OCI-LY7 (cell line): ENCODE measurements around the gene CDK18. TPM values are rescaled to one million over a fixed set of nuclear protein-coding genes. Genes with fewer than 3 reads are reported as not detected.

Experiments used
- BruUV-seq: library from RNA; stranded (reverse); fragments of 400-500 nt; replicated peaks from 2 replicates; lab custom pipeline; 2021; lab: Mats Ljungman, UMichigan
- CTCF ChIA-PET: fragments of 300-600 bp; sonication (Branson Sonifier 250); formaldehyde crosslinking; loops from one replicate; lab custom pipeline; 2022; ENCODE audit warnings: antibody characterized with exemption; ENCODE audit not compliant: unreplicated experiment; lab: Charles Lee
- POLR2A ChIA-PET: fragments of 300-600 bp; sonication (Branson Sonifier 250); formaldehyde crosslinking; loops from one replicate; lab custom pipeline; 2022; ENCODE audit warnings: antibody characterized with exemption; lab: Charles Lee
- DNase-seq: peaks from one replicate; pipeline ENCODE4 v3.0.0-alpha.2; 2015; ENCODE audit warnings: low spot score
- H2AFZ ChIP-seq: fragments of 200-600 bp; sonication (generic), shearing (Covaris generic); 2 replicates; pipeline ENCODE4 v1.6.1; 2014; ENCODE audit warnings: mild to moderate bottlenecking, antibody characterized with exemption, low read length, moderate library complexity
- H3K27ac ChIP-seq: fragments of 200-600 bp; sonication (generic); 2 replicates; pipeline ENCODE4 v1.5.1; 2014; ENCODE audit warnings: mixed run types, low read depth, mild to moderate bottlenecking, moderate library complexity, low read length, inconsistent platforms; ENCODE audit not compliant: poor library complexity, severe bottlenecking
- H3K36me3 ChIP-seq: fragments of 200-600 bp; sonication (generic); 2 replicates; pipeline ENCODE4 v1.6.1; 2014; ENCODE audit warnings: mild to moderate bottlenecking, antibody characterized with exemption, low read length, moderate library complexity, mixed read lengths; ENCODE audit not compliant: insufficient read depth
- H3K4me1 ChIP-seq: fragments of 200-600 bp; sonication (generic); 2 replicates; pipeline ENCODE4 v1.5.1; 2014; ENCODE audit warnings: mild to moderate bottlenecking, low read length; ENCODE audit not compliant: insufficient read depth, poor library complexity, severe bottlenecking
- H3K4me2 ChIP-seq: fragments of 200-600 bp; sonication (generic); 2 replicates; pipeline ENCODE4 v1.6.1; 2014; ENCODE audit warnings: mild to moderate bottlenecking, low read length
- H3K4me3 ChIP-seq: fragments of 200-600 bp; sonication (generic); 2 replicates; pipeline ENCODE4 v1.5.1; 2014; ENCODE audit warnings: mild to moderate bottlenecking, low read depth, low read length; ENCODE audit not compliant: poor library complexity, severe bottlenecking
- H3K79me2 ChIP-seq: fragments of 200-600 bp; sonication (generic); 2 replicates; pipeline ENCODE4 v1.6.1; 2016; ENCODE audit warnings: low read depth, mild to moderate bottlenecking, low read length, moderate library complexity, mixed read lengths; ENCODE audit not compliant: insufficient read depth
- H3K9me2 ChIP-seq: fragments of 200-600 bp; sonication (generic); 2 replicates; pipeline ENCODE4 v1.6.1; 2016; ENCODE audit warnings: mild to moderate bottlenecking, low read length, mixed read lengths; ENCODE audit not compliant: insufficient read depth
- H3K9me3 ChIP-seq: fragments of 200-600 bp; sonication (generic); 2 replicates; pipeline ENCODE4 v1.6.1; 2014; ENCODE audit warnings: mild to moderate bottlenecking, mixed run types, low read length, mixed read lengths
- H4K20me1 ChIP-seq: fragments of 200-600 bp; sonication (generic); 2 replicates; pipeline ENCODE4 v1.6.1; 2014; ENCODE audit warnings: mild to moderate bottlenecking, antibody characterized with exemption, low read length, moderate library complexity, mixed read lengths; ENCODE audit not compliant: insufficient read depth
- CTCF ChIP-seq: fragments of 200-600 bp; sonication (generic); conservative IDR thresholded peaks from 2 replicates; pipeline ENCODE4 v1.5.1; 2014; ENCODE audit warnings: mild to moderate bottlenecking, antibody characterized with exemption, low read length, moderate library complexity, mixed read lengths
- EZH2phosphoT487 ChIP-seq: fragments of 200-600 bp; sonication (generic); IDR thresholded peaks from 2 replicates; pipeline ENCODE4 v1.6.1; 2018; ENCODE audit warnings: low read depth, borderline replicate concordance, mild to moderate bottlenecking, mixed run types, antibody characterized with exemption, low read length, moderate library complexity, mixed read lengths
- intact Hi-C: fragments of 100-400 bp; cut with micrococcal nuclease; formaldehyde crosslinking; loops from one replicate; pipeline ENCODE4 v1.10.0; 2022; ENCODE audit not compliant: unreplicated experiment
- total RNA-seq, 2 experiments: library from RNA; depleted of rRNA in 1 of 2; stranded (reverse); fragments of >200 nt in 1 of 2; shearing (Covaris generic) in 1 of 2; gene quantifications; 2 replicates each; pipeline ENCODE4 v1.2.3, GENCODE V29; 2014 to 2022

CDK18 gene
- total RNA-seq, 2 experiments from 2014 or later = 10.1 to 21.2 TPM

GRCh38 chr1:205535866-205536758 is 31.6 kb downstream of the CDK18 start:
- no peaks in the 10 kb centered on the region for H3K36me3 ChIP-seq
- BruUV-seq = no TSS peak
- no peaks in the 10 kb centered on the region for H3K9me3 ChIP-seq
- H3K4me1 ChIP-seq = peaks cover 5% of the 10 kb centered on the region
- ChIA-PET POLR2A (interaction anchor here (0.6 kb wide), 2 partner anchors 87 to 290 kb away, joined by 3 to 5 read pairs; no protein-coding TSS in a partner anchor), CTCF (no interaction called here)
- no peak overlapping the region for H3K4me3 ChIP-seq
- no peak overlapping the region for H3K4me2 ChIP-seq
- TF ChIP-seq CTCF (no peak), EZH2phosphoT487 (no peak)
- no peak overlapping the region for H3K27ac ChIP-seq
- no peaks in the 10 kb centered on the region for H3K9me2 ChIP-seq
- intact Hi-C loops = no loop called here
- no peaks in the 10 kb centered on the region for H3K79me2 ChIP-seq
- no peak for DNase-seq
- no peak overlapping the region for H2AFZ ChIP-seq
- no peaks in the 10 kb centered on the region for H4K20me1 ChIP-seq

- Histone ChIP-seq H3K79me2 (no peaks in the 10 kb centered on the region), H3K27ac (no peak overlapping the region), H3K4me3 (no peak overlapping the region), H2AFZ (no peak overlapping the region), H4K20me1 (no peaks in the 10 kb centered on the region), H3K9me3 (no peaks in the 10 kb centered on the region), H3K4me2 (no peak overlapping the region), H3K9me2 (no peaks in the 10 kb centered on the region), H3K4me1 (peaks cover 5% of the 10 kb centered on the region), H3K36me3 (no peaks in the 10 kb centered on the region)
- intact Hi-C loops = no loop called here
- DNase-seq = no peak
- CTCF ChIA-PET = no interaction called here
- BruUV-seq = no TSS peak
- TF ChIP-seq EZH2phosphoT487 = no peak
- TF ChIP-seq CTCF = no peak
- POLR2A ChIA-PET = interaction anchor here (0.6 kb wide), 1 partner anchor 535 kb away, joined by 3 read pairs; no protein-coding TSS in a partner anchor
Measured at GRCh38 chr1:205536759-205537361, 32.4 kb downstream of the CDK18 start.
